Fibroblast of gingiva (primary cell): ENCODE measurements around the gene DLX5.

Experiments used
- DNase-seq: peaks from one replicate; pipeline ENCODE4 v3.0.0-alpha.2; 2011; ENCODE audit warnings: low read depth

DLX5 gene

GRCh38 chr7:97005183-97006054 is 19.2 kb downstream of the DLX5 start, which contains the start of gene DLX6:
Gene DLX6 (plus strand): TSS chr7:97005553. CDS start chr7:97005978, 425 bp downstream.
- no peak for DNase-seq

DNA sequence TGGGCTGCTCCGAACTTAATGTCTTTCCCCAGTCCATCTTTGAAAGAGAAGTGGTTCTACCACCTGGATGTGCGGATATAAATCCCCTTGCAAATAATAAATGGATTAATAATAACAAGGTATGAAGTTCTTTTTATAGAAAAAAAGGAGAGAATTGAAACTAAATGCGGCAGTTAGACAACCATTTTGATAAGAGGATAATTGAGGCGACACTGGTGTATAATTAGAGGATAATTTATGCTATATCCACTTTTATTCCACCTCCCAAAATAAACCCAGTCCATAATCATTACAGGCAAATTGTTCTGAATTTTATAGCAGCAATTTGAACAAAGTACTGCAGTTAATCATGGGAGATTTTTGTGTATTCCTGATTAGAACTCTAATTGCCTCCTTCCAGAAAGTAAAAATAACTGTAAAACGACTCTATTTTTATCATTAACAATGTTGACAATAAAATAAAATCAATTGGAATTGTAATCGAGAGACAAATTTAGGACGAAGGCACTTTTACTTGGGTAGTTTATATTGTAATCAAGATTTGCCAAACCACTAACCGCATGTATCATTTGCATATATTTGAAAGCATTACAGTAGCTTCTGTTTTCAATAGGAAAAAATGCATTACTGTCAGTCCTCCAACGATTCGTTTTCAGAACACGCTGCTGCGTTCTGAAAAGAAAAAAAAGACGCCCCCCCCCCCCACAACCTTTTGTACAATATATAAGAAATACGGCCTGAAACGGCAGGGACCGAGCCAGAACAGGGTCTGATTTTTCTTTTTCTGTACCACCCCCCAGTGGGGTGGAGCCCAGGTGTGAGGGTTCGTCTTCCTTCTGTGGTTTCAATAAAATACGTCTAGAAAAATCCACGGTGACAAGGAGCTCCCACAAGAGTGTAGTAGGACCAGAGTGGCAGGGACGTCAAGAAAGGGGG is 20.1 kb downstream of the DLX5 start:
- DNase-seq: no peak

DNA sequence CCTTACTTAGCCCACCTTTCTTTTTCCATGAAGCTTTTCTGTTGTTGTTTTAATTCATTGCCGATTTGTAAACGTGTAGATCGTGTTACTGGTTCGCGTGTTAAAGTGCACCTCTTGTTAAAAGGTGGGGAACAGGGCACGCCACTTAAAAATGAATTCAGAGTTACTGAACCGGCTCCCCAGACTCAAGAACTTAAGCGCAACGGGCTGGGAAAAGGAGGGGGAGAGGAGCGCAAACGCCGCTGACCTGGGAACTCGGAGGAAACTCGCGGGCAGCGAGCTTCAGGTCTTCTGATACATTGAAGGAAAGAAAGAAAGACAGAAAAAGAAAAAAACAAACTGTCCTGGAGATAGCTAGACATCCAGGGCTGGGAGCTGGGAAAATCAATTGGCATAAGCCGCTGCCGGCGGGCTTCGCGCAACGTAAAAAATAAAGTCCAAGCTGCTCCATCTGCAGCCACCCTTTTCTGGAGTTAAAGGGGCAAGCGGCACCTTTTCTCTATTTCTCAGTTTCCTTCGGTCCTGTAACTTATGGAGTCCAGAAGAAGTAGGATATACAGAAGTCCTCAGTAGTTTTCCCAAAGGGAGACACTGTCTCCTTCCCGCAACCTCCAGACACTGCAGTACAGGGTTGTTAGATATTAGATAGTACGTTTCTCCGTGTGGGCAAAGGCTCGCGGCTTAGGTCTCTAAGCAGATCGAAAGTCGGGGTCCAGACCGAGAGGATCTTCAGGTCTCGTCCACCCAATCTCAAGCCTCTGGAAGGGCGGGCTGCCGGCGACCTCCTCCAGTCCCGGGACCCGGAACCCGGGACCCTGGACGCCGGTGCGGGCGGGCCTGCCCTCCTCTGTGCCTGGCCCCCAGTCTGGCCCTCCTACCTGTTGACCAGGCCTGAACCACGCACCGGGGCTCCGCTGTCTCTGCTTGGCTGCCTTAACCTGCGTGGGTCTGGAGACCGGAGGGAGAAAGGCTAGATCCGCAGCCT is 21.1 kb downstream of the DLX5 start:
- no peak for DNase-seq

DNA sequence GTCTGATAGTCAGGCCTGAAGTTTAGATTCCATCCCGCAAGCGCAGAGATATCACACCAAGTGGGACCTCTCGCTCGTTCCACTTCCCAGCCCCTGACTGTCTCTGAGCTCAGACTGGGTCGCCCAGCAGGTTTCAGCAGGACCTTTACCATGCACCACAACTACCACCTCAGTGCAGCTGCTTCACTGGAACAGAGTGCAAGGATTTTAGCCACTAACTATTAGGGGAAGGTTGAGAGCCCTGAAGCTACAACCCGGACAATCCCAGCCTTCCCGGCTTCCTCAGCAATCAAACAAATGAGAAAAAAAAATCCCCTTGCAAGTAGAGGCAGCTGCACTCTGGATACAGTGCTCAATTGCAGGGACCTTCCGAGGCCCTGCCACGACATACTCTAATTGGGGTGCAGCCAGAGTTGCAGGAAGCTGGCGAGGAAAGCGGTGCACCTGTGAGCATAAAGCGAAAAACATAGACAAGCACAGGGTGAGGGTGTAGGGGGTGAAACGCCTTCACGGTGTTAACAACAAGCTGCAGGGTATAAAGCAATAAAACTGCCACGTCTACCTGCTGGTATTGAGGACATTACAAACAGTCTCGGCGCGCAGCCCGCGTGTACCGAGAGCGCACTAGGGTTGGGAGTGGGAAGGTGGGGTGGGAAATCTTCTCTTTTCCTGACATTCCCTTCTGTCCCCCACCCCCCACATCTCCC is 21.9 kb downstream of the DLX5 start:
- no peak for DNase-seq

- DNase-seq: no peak
These were observed 22.7 kb downstream of the DLX5 start for GRCh38 chr7:97001656-97002554.

GRCh38 chr7:97001221-97001620 is 23.4 kb downstream of the DLX5 start:
- DNase-seq: no peak

GRCh38 chr7:96998744-96999143 is 25.9 kb downstream of the DLX5 start:
- no peak for DNase-seq

DNA sequence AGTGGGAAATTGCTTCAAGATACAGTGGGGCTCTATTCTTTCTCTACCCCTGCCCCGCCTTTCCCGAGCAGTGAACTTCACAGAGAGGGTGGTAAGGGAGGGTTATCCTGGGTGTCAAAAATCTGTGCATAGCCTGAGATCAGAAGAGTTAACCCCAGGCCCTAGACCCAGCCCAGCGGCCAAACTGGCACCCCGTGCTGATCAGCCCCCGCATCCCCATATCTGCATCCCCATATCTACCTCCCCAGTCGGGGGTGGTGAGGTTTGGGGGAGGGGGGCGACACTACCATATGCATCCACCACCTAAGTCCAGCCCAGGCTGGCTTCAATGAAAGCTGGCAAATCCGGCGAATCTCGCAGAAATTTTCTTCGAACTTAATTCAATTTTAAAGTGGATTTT is 26.3 kb downstream of the DLX5 start:
- DNase-seq: no peak

DNA sequence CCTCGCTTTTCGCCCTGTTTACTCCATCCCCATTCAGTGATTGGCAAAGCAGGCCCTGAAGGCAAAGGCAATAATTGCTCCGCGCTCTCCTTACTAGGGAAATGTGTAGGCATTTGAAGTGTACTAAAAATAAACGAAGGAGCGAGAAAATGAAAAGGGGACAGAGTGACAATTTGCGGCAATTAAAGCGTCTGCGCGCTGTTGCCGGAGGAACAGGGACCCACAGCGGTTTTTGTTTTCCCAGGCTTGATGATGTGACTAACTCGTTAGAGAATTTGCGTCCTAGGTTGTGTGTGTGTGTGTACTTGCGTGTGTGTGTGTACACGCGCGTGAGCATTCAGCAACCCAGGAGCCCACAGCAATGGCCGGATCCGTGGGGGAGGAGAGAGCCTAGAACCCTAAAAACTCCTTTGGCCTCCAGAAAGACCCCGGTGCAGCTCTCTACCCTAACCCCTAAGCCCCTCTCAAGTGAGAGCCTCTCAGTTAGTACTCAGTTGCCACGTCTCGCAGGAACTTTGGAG is 27.1 kb downstream of the DLX5 start:
- no peak for DNase-seq

- no peak for DNase-seq
These were observed 27.6 kb downstream of the DLX5 start for GRCh38 chr7:96996958-96997511.

DNA sequence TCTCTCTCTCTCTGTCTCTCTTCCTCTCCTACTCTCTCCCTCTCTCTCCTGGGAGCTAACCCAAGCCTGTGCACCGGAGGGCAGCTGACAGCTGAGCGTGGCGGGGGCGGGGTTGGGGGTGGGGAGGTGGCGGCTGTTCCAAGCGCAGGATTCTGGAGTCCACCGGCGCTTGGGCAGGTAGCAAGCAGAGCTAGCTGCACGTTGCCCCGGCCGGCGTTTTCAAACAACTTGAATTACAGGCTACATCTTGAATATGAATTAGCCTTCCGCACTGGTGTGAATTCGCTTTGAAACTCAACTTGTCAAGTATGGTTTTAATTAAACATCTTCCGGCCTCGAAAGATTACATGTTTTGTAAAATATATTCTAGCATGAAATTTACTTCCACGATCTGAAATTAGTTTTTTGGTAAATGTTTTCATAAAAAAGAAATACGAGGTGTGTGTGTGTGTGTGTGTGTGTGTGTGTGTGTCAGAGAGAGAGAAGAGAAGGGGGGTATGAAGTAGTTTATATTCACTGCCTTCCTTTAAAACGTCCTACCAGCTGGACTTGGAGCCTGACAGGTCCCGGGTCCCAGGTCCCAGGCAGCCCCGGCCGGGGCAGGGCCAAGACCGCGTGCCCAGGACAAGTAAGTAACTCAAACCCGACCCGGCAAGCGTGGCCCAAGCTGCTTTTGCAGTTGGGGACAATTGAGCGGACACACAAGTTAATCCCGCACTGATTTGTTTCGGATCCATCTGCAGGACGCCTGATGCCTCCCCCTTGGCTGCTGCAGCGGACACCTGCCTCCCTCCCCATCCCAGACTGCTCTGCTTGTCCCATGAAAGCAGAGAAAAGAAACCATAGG is 28.3 kb downstream of the DLX5 start:
- DNase-seq: no peak

DNA sequence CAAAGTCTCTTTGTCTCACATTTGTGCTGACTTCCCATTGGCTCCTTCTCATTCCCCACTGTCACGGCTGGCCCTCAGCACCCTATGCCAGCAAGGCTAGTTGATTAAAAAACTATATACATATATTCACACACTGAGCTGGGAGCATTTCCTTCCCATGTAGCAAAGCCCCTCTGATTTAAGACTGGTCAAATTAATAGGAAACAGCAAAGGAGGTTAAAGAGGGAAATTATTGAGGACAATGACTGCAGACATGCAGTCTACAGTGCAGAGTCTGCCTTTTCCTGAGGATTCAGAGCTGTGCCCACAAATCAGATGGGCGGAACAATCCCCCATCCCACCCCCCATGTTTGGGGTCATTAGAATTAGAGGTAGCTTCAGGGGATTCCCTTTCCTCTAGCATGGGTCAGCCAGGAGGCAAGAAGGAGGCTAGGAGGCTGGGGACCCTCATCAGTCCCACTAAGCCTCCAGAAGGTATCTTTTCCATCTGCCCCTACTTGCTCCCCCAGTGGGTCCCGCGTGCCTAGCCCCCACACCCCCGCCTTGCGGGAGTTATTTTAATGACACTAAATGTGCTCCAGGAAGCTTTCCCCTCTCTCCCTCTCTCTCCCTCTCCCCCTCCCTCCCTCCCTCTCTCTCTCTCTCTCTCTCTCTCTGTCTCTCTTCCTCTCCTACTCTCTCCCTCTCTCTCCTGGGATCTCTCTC is 29.1 kb downstream of the DLX5 start:
- no peak for DNase-seq

DNA sequence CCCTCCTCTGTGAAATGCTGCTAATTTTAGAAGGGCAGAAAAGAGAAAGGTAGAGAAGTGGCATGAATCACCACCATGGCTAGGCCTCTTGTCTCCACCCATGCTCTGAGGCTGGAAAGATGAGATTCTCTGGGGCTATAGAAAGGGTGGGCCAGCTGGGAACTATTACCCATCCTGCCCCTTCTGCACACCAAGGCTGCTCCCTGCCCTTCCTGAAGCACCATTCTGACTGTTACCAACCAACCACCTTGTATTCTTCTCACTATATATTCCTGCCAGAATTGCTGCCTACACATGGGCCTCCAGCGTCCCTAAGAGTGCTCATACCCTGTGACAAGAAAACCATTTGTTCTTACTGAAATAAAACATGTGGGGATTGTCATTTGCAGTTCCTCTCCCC is 30.7 kb downstream of the DLX5 start:
- DNase-seq: no peak

- no peak for DNase-seq
These were observed 31.4 kb downstream of the DLX5 start for GRCh38 chr7:96993094-96993865.

GRCh38 chr7:96992192-96993005 is 32.2 kb downstream of the DLX5 start:
- no peak for DNase-seq

GRCh38 chr7:96991546-96992191 is 33.0 kb downstream of the DLX5 start:
- DNase-seq: no peak
